D721Med (cell line): ENCODE results near the gene GRIA4.

Experiments
- DNase-seq: peaks from one replicate; pipeline ENCODE4 v3.0.0; 2011; ENCODE audit warnings: low spot score; ENCODE audit not compliant: insufficient read length
- FAIRE-seq: peaks from 2 replicates; lab custom pipeline; 2011; peaks lifted over from hg19 to GRCh38; lab: Jason Lieb, UNC
- CTCF ChIP-seq: IDR thresholded peaks from 2 replicates; pipeline ENCODE4 v1.5.1; 2012; ENCODE audit warnings: mild to moderate bottlenecking, control low read depth; ENCODE audit not compliant: insufficient read depth; ENCODE audit errors: missing control alignments

GRIA4 gene

GRCh38 chr11:105923252-105923651 lies 313.4 kb downstream of the GRIA4 start:
- DNase-seq (no peak), FAIRE-seq (no peak)
- TF ChIP-seq CTCF, result no peak

GRCh38 chr11:105923807-105924206 lies 313.9 kb downstream of the GRIA4 start:
- DNase-seq (no peak), FAIRE-seq (no peak)
- TF ChIP-seq CTCF, result no peak

- FAIRE-seq (no peak), DNase-seq (no peak)
Observed at GRCh38 chr11:105929084-105929955, 319.4 kb downstream of the GRIA4 start.

GRCh38 chr11:105933695-105934094 lies 323.8 kb downstream of the GRIA4 start:
- no peak for TF ChIP-seq CTCF
- DNase-seq, result no peak
- FAIRE-seq, result no peak

More at GRCh38 chr11:105929084-105929955, 319.4 kb downstream of the GRIA4 start:
- no peak for TF ChIP-seq CTCF

GRCh38 chr11:105935791-105936190 lies 325.9 kb downstream of the GRIA4 start:
- FAIRE-seq (no peak), DNase-seq (no peak)
- no peak for TF ChIP-seq CTCF

- TF ChIP-seq CTCF, result no peak
- no peak for FAIRE-seq
- DNase-seq, result no peak
Observed at GRCh38 chr11:105937331-105937730, 327.5 kb downstream of the GRIA4 start.

GRCh38 chr11:105937738-105938137 lies 327.9 kb downstream of the GRIA4 start:
- DNase-seq, result no peak
- TF ChIP-seq CTCF, result no peak
- no peak for FAIRE-seq
